Erythroblast (primary cell): ENCODE results near the gene CFLAR.

Experiments
- GATA1 ChIP-seq: IDR thresholded peaks from 2 replicates; pipeline ENCODE4 v1.6.1; 2011; ENCODE audit warnings: low read depth, mild to moderate bottlenecking, control low read depth, low read length, moderate library complexity
- POLR2A ChIP-seq: IDR thresholded peaks from 2 replicates; pipeline ENCODE4 v1.6.1; 2011; ENCODE audit warnings: mild to moderate bottlenecking, low read length

- TF ChIP-seq POLR2A (no peak), GATA1 (no peak)
These were observed 8.3 kb upstream of the CFLAR start for GRCh38 chr2:201107624-201108023.
